HG02623 (cell line): ENCODE data around the gene ATP2B1.

ENCODE experiments used
- ATAC-seq: cut with Tn5 transposase; IDR thresholded peaks from one replicate; pipeline ENCODE4 v1.9.1; 2021; ENCODE audit warnings: moderate library complexity; ENCODE audit not compliant: unreplicated experiment

ATP2B1 gene

GRCh38 chr12:89597770-89598169 is 110.9 kb downstream of the ATP2B1 start:
- ATAC-seq: peak; percentile 41

GRCh38 chr12:89597210-89597609 is 111.4 kb downstream of the ATP2B1 start:
- no peak for ATAC-seq

- ATAC-seq: no peak
Measured at GRCh38 chr12:89593873-89594272, 114.8 kb downstream of the ATP2B1 start.

GRCh38 chr12:89593233-89593632 is 115.4 kb downstream of the ATP2B1 start:
- no peak for ATAC-seq

- no peak for ATAC-seq
Measured at GRCh38 chr12:89589753-89590152, 118.9 kb downstream of the ATP2B1 start.

GRCh38 chr12:89578499-89578898 is 130.1 kb downstream of the ATP2B1 start:
- ATAC-seq: no peak

- ATAC-seq: no peak
Measured at GRCh38 chr12:89576572-89577220, 131.9 kb downstream of the ATP2B1 start.

GRCh38 chr12:89575374-89575773 is 133.3 kb downstream of the ATP2B1 start:
- ATAC-seq: no peak

GRCh38 chr12:89574736-89575208 is 133.9 kb downstream of the ATP2B1 start:
- ATAC-seq: no peak

- no peak for ATAC-seq
Measured at GRCh38 chr12:89573051-89573810, 135.4 kb downstream of the ATP2B1 start.

- ATAC-seq: no peak
Measured at GRCh38 chr12:89571491-89572195, 137.0 kb downstream of the ATP2B1 start.

- ATAC-seq: no peak
Measured at GRCh38 chr12:89568484-89568883, 140.2 kb downstream of the ATP2B1 start.

- ATAC-seq: no peak
Measured at GRCh38 chr12:89567691-89568239, 140.9 kb downstream of the ATP2B1 start.

GRCh38 chr12:89566615-89567014 is 142.0 kb downstream of the ATP2B1 start:
- no peak for ATAC-seq

- ATAC-seq: no peak
Measured at GRCh38 chr12:89565002-89565401, 143.6 kb downstream of the ATP2B1 start.

- no peak for ATAC-seq
Measured at GRCh38 chr12:89559753-89560152, 148.9 kb downstream of the ATP2B1 start.

- ATAC-seq: no peak
Measured at GRCh38 chr12:89556976-89557375, 151.7 kb downstream of the ATP2B1 start.

- no peak for ATAC-seq
Measured at GRCh38 chr12:89552376-89552775, 156.3 kb downstream of the ATP2B1 start.

GRCh38 chr12:89551747-89552146 is 156.9 kb downstream of the ATP2B1 start:
- no peak for ATAC-seq

- ATAC-seq: no peak
Measured at GRCh38 chr12:89547101-89547500, 161.5 kb downstream of the ATP2B1 start.

- no peak for ATAC-seq
Measured at GRCh38 chr12:89546151-89546550, 162.5 kb downstream of the ATP2B1 start.
